Esophagus muscularis mucosa (tissue), 4 donors: ENCODE measurements around the gene MCUB. TPM values are rescaled to one million over a fixed set of nuclear protein-coding genes. Genes with fewer than 3 reads are reported as not detected.

Experiments
- DNase-seq: peaks from one replicate; pipeline ENCODE4 v3.0.0-alpha.2; 2017; ENCODE audit errors: extremely low spot score
- H3K27ac ChIP-seq, 4 donors: fragments of 200-600 bp; sonication (generic); replicated peaks in 1 of 4; 1 replicate in 3 of 4; 2 replicates in 1 of 4; pipeline ENCODE4 v1.5.1; 2016 to 2019; ENCODE audit warnings: mild to moderate bottlenecking in 1 of 4
- H3K27me3 ChIP-seq, 4 donors: fragments of 200-600 bp; sonication (generic); one replicate each; pipeline versions ENCODE4 v1.5.1 to v1.6.0; 2016 to 2019
- H3K36me3 ChIP-seq, 4 donors: fragments of 200-600 bp; sonication (generic); one replicate each; pipeline ENCODE4 v1.5.1; 2016 to 2019
- H3K4me1 ChIP-seq, 4 donors: fragments of 200-600 bp; sonication (generic); one replicate each; pipeline ENCODE4 v1.5.1; 2016 to 2019
- H3K4me3 ChIP-seq, 4 donors: fragments of 200-600 bp; sonication (generic); 1 replicate in 2 of 4; 2 replicates in 2 of 4; pipeline ENCODE4 v1.5.1; 2016 to 2019; ENCODE audit warnings: mild to moderate bottlenecking in 4 of 4, moderate library complexity in 1 of 4
- H3K9me3 ChIP-seq, 4 donors: fragments of 200-600 bp; sonication (generic); 1 replicate in 3 of 4; 2 replicates in 1 of 4; pipeline ENCODE4 v1.5.1; 2016 to 2019
- EP300 ChIP-seq: sonication (generic); formaldehyde crosslinking; IDR thresholded peaks from one replicate; pipeline ENCODE4 v1.6.1; 2017; ENCODE audit warnings: antibody characterized with exemption
- POLR2A ChIP-seq: fragments of 450-650 bp; IDR thresholded peaks from one replicate; pipeline ENCODE4 v1.6.1; 2017; ENCODE audit warnings: antibody characterized with exemption, moderate library complexity, mild to moderate bottlenecking, low read depth
- POLR2AphosphoS5 ChIP-seq, 2 donors: sonication (generic); formaldehyde crosslinking; IDR thresholded peaks; one replicate each; pipeline ENCODE4 v1.6.1; 2017; ENCODE audit warnings: antibody characterized with exemption in 2 of 2
- WGBS: methylation state at CpG from one replicate; pipeline ENCODE4 v1.1.5; 2018; 5-methylcytosine and 5-hydroxymethylcytosine counted together
- intact Hi-C: fragments of 100-400 bp; cut with DNase I; formaldehyde crosslinking; loops from one replicate; pipeline ENCODE4 v1.15.1; 2023
- total RNA-seq, 4 donors: library from RNA; depleted of rRNA; stranded (reverse); fragments of >200 nt; gene quantifications; one replicate each; pipeline versions ENCODE4 v1.1.0 to v1.2.1, GENCODE V29; 2016
- TF ChIP-seq, protein P1 (sequence below), 3 experiments: fragments of 200-600 bp in 2 of 3; fragments of 450-650 bp in 1 of 3; sonication (generic) in 2 of 3; IDR thresholded peaks; one replicate each; pipeline ENCODE4 v1.5.1; 2017 to 2019; ENCODE audit warnings: antibody characterized with exemption in 3 of 3, mild to moderate bottlenecking in 2 of 3, moderate library complexity in 1 of 3

Gene MCUB
- total RNA-seq, 4 donors from 2014 or later, result 7.9 to 25.6 (median 15.1) TPM

DNA sequence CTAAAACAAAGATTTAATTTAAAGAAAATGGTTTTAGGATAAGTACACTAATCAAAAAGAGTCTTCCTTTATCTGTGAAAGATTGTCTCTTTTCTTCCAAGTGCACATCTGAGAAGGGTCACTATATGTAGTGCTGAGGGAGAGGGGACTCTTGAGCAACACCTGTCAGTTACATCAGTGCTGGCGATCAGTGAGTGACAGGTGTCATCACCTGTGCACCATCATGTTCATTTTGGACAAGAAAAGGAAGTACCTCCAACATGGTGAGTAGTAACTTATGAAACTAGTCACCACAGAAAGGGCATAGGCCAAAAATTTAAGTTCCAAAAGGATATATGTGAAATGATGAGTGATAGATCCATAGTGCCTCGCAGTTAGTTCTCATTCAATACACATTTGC lies 55.7 kb downstream of the MCUB start:
- H3K27me3 ChIP-seq, result no peaks in the 10 kb centered on the region
- DNase-seq, result no peak
- no peak overlapping the region for H3K27ac ChIP-seq
- H3K36me3 ChIP-seq, result no peaks in the 10 kb centered on the region
- intact Hi-C loops, result no loop called here
- 84% methylated on average over 2 of the region's 2 CpGs for WGBS
- TF ChIP-seq, protein P1, sequence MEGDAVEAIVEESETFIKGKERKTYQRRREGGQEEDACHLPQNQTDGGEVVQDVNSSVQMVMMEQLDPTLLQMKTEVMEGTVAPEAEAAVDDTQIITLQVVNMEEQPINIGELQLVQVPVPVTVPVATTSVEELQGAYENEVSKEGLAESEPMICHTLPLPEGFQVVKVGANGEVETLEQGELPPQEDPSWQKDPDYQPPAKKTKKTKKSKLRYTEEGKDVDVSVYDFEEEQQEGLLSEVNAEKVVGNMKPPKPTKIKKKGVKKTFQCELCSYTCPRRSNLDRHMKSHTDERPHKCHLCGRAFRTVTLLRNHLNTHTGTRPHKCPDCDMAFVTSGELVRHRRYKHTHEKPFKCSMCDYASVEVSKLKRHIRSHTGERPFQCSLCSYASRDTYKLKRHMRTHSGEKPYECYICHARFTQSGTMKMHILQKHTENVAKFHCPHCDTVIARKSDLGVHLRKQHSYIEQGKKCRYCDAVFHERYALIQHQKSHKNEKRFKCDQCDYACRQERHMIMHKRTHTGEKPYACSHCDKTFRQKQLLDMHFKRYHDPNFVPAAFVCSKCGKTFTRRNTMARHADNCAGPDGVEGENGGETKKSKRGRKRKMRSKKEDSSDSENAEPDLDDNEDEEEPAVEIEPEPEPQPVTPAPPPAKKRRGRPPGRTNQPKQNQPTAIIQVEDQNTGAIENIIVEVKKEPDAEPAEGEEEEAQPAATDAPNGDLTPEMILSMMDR (IDR thresholded peaks at IDR 0.05), result no peak
- TF ChIP-seq POLR2A (no peak), POLR2AphosphoS5 (IDR thresholded peaks at IDR 0.05) (no peak), EP300 (no peak)
- H3K4me1 ChIP-seq, result no peaks in the 10 kb centered on the region
- H3K4me3 ChIP-seq, result no peak overlapping the region
- peaks cover 0 to 3% (median 0%) of the 10 kb centered on the region in 4 donors for H3K9me3 ChIP-seq

DNA sequence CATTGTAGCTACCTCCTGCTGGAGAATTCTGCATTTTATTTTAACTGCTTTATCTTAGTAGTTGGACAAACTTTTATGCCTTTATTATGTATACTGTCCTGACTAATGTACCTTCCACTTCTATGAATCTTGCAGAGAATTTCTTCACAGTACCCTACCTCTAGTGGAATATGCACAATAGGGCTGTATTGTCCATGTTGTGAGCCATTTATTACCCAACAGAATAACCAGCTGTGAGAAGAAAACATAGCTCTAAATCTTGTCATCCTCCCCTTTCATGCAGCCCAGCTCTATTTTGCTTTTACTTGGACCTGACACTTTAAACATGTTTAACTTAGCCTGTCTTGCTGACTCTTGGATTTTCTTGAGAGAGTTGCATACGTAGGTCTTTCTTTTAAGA lies 56.2 kb downstream of the MCUB start:
- H3K4me3 ChIP-seq, result no peak overlapping the region
- no peak overlapping the region for H3K27ac ChIP-seq
- intact Hi-C loops, result no loop called here
- DNase-seq, result no peak
- H3K27me3 ChIP-seq, result no peaks in the 10 kb centered on the region
- no peaks in the 10 kb centered on the region for H3K36me3 ChIP-seq
- whole genome bisulfite sequencing, result 65% methylated on average over 1 of the region's 1 CpG
- H3K9me3 ChIP-seq, result peaks cover 0 to 3% (median 0%) of the 10 kb centered on the region in 4 donors
- no peaks in the 10 kb centered on the region for H3K4me1 ChIP-seq
- TF ChIP-seq, protein P1 (IDR thresholded peaks at IDR 0.05), result no peak
- TF ChIP-seq POLR2AphosphoS5 (IDR thresholded peaks at IDR 0.05) (no peak), EP300 (no peak), POLR2A (no peak)

DNA sequence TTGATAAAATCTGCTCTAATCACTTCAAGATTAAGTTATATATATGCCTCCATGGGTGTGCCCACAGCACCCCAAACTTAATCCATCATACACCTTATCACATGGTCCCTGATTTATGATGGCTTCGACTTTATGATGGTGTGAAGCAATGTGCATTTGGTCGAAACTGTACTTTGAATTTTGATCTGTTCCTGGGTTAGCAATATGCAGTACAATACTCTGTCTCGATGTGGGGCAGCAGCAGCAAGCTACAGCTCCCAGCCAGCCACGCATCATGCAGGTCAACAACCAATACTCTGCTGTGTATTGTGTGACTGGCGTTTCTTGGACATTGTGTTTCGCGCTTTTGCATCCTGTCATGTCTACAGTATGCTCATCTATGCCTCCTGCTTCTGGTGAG lies 62.6 kb downstream of the MCUB start:
- Histone ChIP-seq H3K27me3 (no peaks in the 10 kb centered on the region), H3K9me3 (no peaks in the 10 kb centered on the region), H3K4me3 (no peak overlapping the region), H3K36me3 (no peaks in the 10 kb centered on the region), H3K4me1 (no peaks in the 10 kb centered on the region), H3K27ac (no peak overlapping the region)
- DNase-seq, result no peak
- intact Hi-C loops, result no loop called here
- no peak for TF ChIP-seq EP300
- TF ChIP-seq, protein P1 (IDR thresholded peaks at IDR 0.05), result no peak
- TF ChIP-seq POLR2A, result no peak
- TF ChIP-seq POLR2AphosphoS5 (IDR thresholded peaks at IDR 0.05), result no peak
- WGBS, result 94% methylated on average over 7 of the region's 7 CpGs

DNA sequence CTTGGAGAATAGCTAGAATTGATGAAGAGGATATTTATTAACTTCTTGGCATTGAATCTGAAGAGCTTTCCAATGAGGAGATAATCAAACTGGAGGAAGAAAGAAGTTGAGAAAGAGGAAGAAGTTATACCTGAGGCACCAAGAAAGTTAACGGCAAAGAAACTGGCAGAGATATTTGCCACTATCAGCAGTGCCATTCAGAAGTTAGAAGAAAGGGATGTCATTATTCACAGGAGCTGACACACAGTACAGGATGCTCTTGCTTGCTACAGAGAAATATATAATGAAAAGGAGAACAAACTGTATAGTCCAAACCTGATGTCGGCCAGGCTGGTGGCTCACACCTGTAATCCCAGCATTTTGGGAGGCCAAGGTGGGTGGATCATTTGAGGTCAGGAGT lies 64.5 kb downstream of the MCUB start:
- no peaks in the 10 kb centered on the region for H3K36me3 ChIP-seq
- DNase-seq, result no peak
- H3K4me3 ChIP-seq, result no peak overlapping the region
- H3K27me3 ChIP-seq, result no peaks in the 10 kb centered on the region
- WGBS, result 87% methylated on average over 2 of the region's 2 CpGs
- intact Hi-C loops, result no loop called here
- H3K4me1 ChIP-seq, result no peaks in the 10 kb centered on the region
- no peaks in the 10 kb centered on the region for H3K9me3 ChIP-seq
- TF ChIP-seq EP300 (no peak), POLR2A (no peak), POLR2AphosphoS5 (IDR thresholded peaks at IDR 0.05) (no peak)
- TF ChIP-seq, protein P1 (IDR thresholded peaks at IDR 0.05), result no peak
- H3K27ac ChIP-seq, result no peak overlapping the region

DNA sequence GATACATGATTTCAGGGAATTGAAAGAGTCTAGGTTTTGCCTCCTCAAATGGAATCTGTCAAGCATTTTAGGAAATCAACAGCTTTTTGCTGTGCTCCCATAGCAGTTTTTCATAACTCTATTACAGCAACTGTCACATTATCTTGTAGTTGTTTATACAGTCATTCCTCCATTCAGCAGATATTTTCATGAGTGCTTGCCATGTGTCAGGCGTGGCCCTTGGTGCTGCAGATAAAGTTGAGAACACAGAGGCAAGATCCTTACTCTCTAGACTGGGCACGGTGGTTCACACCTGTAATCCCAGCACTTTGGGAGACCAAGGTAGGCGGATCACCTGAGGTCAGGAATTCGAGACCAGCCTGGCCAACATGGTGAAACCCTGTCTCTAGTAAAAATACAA lies 67.3 kb downstream of the MCUB start:
- TF ChIP-seq POLR2A, result no peak
- no peak for TF ChIP-seq POLR2AphosphoS5 (IDR thresholded peaks at IDR 0.05)
- no peak for TF ChIP-seq EP300
- TF ChIP-seq, protein P1 (IDR thresholded peaks at IDR 0.05), result no peak
- Histone ChIP-seq H3K27me3 (no peaks in the 10 kb centered on the region), H3K4me1 (peaks cover 0 to 8% (median 0%) of the 10 kb centered on the region in 4 donors), H3K4me3 (no peak overlapping the region), H3K9me3 (no peaks in the 10 kb centered on the region), H3K36me3 (no peaks in the 10 kb centered on the region), H3K27ac (no peak overlapping the region)
- no peak for DNase-seq
- WGBS, result 74% methylated on average over 4 of the region's 4 CpGs
- intact Hi-C loops, result no loop called here
